ENCODE results near the gene GHITM.
"Not testable (repeated sequence)": the region's sequence is repeated elsewhere in the genome, so short reads cannot be mapped to it uniquely, and the experiment has no call there.

Gene GHITM

GRCh38 chr10:84139126-84140035 lies at the start of gene GHITM:
Gene GHITM (plus strand): TSS chr10:84139509. CDS start chr10:84141501, 1,992 bp downstream.
- peak; percentile 99 to 100 for DNase-seq

- DNase-seq: no peak
Observed at GRCh38 chr10:84095811-84096497, 43.4 kb upstream of the GHITM start.

GRCh38 chr10:84097787-84098353 lies 41.4 kb upstream of the GHITM start:
- no peak for DNase-seq

- no peak for DNase-seq
Observed at GRCh38 chr10:84098667-84099066, 40.6 kb upstream of the GHITM start.

- no peak for DNase-seq
Observed at GRCh38 chr10:84101042-84101441, 38.3 kb upstream of the GHITM start.

- DNase-seq: no peak
Observed at GRCh38 chr10:84108797-84109196, 30.5 kb upstream of the GHITM start.

- not testable (repeated sequence) for DNase-seq
Observed at GRCh38 chr10:84109772-84110171, 29.5 kb upstream of the GHITM start.

- DNase-seq: not testable (repeated sequence)
Observed at GRCh38 chr10:84113468-84113867, 25.8 kb upstream of the GHITM start.

GRCh38 chr10:84114088-84114667 lies 25.1 kb upstream of the GHITM start:
- DNase-seq: no peak

- not testable (repeated sequence) for DNase-seq
Observed at GRCh38 chr10:84117204-84117603, 22.1 kb upstream of the GHITM start.

- no peak for DNase-seq
Observed at GRCh38 chr10:84117686-84118394, 21.5 kb upstream of the GHITM start.

- no peak for DNase-seq
Observed at GRCh38 chr10:84118395-84119006, 20.8 kb upstream of the GHITM start.

- DNase-seq: no peak
Observed at GRCh38 chr10:84123362-84123761, 15.9 kb upstream of the GHITM start.

- DNase-seq: not testable (repeated sequence)
Observed at GRCh38 chr10:84125910-84126784, 13.2 kb upstream of the GHITM start.

GRCh38 chr10:84126785-84127167 lies 12.5 kb upstream of the GHITM start:
- DNase-seq: no peak

GRCh38 chr10:84135836-84136235 lies 3.5 kb upstream of the GHITM start:
- DNase-seq: no peak

GRCh38 chr10:84137811-84138210 lies 1.5 kb upstream of the GHITM start:
- no peak for DNase-seq

- peak; percentile 75 to 81 for DNase-seq
Observed at GRCh38 chr10:84138478-84139125, 707 bp upstream of the GHITM start.

GRCh38 chr10:84140036-84140379 lies 699 bp downstream of the GHITM start:
- DNase-seq: peak in 1 of 2 experiments; percentile 11

GRCh38 chr10:84147347-84147746 lies 8.0 kb downstream of the GHITM start:
- DNase-seq: no peak
